ENCODE measurements around the gene GLIS1. TPM values are rescaled to one million over a fixed set of nuclear protein-coding genes. Genes with fewer than 3 reads are reported as not detected.

The GLIS1 gene
- total RNA-seq, 2 experiments from 2014 or later = not detected

DNA sequence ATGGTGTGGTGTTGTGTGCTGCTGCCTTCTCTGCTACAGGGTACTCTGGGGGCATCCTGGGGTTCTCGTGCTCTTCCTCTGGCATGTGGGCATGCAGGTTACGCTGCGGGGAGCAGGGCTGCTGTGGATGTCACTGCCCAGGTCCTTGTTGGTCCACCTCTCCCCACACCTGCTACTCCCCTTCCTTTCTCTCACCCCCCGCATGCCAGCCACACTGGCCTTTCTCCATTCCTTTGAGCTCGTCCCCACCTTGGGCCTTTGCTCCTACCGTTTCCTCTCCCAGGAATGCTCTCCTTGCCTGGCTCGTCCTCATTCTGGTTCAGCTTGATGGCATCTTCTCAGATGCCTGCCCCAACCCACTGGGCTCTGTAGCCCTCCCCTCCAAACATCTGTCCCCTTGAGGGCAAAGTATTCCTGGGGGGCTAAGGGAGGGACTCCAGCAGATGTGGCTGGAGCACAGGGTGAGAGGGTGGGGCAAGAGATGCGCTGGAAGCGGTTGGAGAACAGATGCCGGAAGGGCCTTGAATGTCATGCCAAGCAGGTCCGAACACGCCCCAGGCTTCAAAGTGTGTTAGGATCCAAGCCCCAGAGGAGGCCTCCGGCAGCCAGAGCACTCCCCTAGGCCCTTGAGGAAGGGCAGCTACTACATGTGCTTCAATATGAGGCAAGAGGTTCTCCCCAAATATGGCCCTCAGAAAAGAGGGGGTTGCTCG lies 256.4 kb downstream of the GLIS1 start:
- Mint-ChIP-seq H3K27ac (no peak overlapping the region), H3K27me3 (peaks cover 8% of the 10 kb centered on the region), H3K36me3 (ENCODE audit: low read depth) (no peaks in the 10 kb centered on the region), H3K9me3 (no peaks in the 10 kb centered on the region), H3K4me3 (no peak overlapping the region), H3K4me1 (no peaks in the 10 kb centered on the region)
- POLR2A ChIA-PET = no interaction called here
- DNase-seq = no peak
- CTCF ChIA-PET = interaction anchor here (1.0 kb wide), 1 partner anchor 586 kb away, joined by 3 read pairs; no protein-coding TSS in a partner anchor

GRCh38 chr1:53481456-53481855 lies 257.5 kb downstream of the GLIS1 start:
- DNase-seq = no peak
- ChIA-PET POLR2A (no interaction called here), CTCF (no interaction called here)
- no peaks in the 10 kb centered on the region for H3K36me3 Mint-ChIP-seq (ENCODE audit: low read depth)
- no peaks in the 10 kb centered on the region for H3K4me1 Mint-ChIP-seq
- H3K4me3 Mint-ChIP-seq = no peak overlapping the region
- H3K27ac Mint-ChIP-seq = no peak overlapping the region
- peaks cover 4% of the 10 kb centered on the region for H3K27me3 Mint-ChIP-seq
- H3K9me3 Mint-ChIP-seq = no peaks in the 10 kb centered on the region

DNA sequence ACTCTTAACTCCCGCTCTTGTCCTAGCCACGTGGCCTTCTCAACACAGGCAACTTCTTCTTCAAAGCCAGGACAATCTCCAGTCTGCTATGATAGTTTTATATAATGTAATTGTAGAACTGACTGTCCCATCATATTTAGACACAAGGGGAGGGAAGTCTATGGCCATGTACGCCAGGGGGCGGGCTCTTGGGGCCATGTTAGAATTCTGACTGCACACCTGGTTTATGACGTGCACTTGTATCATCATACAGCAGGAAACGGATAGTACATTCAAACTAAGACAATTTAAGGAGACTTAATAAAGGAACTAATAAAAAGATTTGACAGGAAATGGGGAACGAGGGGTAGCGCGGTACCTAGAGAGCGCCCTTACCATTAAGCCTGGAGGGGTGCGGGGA lies 258.3 kb downstream of the GLIS1 start:
- H3K36me3 Mint-ChIP-seq (ENCODE audit: low read depth) = no peaks in the 10 kb centered on the region
- H3K4me3 Mint-ChIP-seq = no peak overlapping the region
- H3K4me1 Mint-ChIP-seq = no peaks in the 10 kb centered on the region
- no peak for DNase-seq
- no peak overlapping the region for H3K27ac Mint-ChIP-seq
- peaks cover 2% of the 10 kb centered on the region for H3K27me3 Mint-ChIP-seq
- ChIA-PET POLR2A (no interaction called here), CTCF (no interaction called here)
- no peaks in the 10 kb centered on the region for H3K9me3 Mint-ChIP-seq

GRCh38 chr1:53478502-53478818 lies 260.5 kb downstream of the GLIS1 start:
- Mint-ChIP-seq H3K4me3 (no peak overlapping the region), H3K9me3 (no peaks in the 10 kb centered on the region), H3K36me3 (ENCODE audit: low read depth) (no peaks in the 10 kb centered on the region), H3K4me1 (no peaks in the 10 kb centered on the region), H3K27me3 (peaks cover 3% of the 10 kb centered on the region), H3K27ac (no peak overlapping the region)
- no peak for DNase-seq
- ChIA-PET CTCF (no interaction called here), POLR2A (no interaction called here)

GRCh38 chr1:53477651-53478501 lies 261.1 kb downstream of the GLIS1 start:
- no peaks in the 10 kb centered on the region for H3K4me1 Mint-ChIP-seq
- CTCF ChIA-PET = no interaction called here
- POLR2A ChIA-PET = no interaction called here
- H3K4me3 Mint-ChIP-seq = no peak overlapping the region
- H3K9me3 Mint-ChIP-seq = no peaks in the 10 kb centered on the region
- no peak overlapping the region for H3K27ac Mint-ChIP-seq
- no peak for DNase-seq
- H3K36me3 Mint-ChIP-seq (ENCODE audit: low read depth) = no peaks in the 10 kb centered on the region
- H3K27me3 Mint-ChIP-seq = peaks cover 3% of the 10 kb centered on the region

- Mint-ChIP-seq H3K4me1 (no peaks in the 10 kb centered on the region), H3K4me3 (no peak overlapping the region), H3K27me3 (peaks cover 3% of the 10 kb centered on the region), H3K9me3 (no peaks in the 10 kb centered on the region), H3K36me3 (ENCODE audit: low read depth) (no peaks in the 10 kb centered on the region), H3K27ac (no peak overlapping the region)
- ChIA-PET POLR2A (no interaction called here), CTCF (no interaction called here)
- no peak for DNase-seq
These were observed 262.4 kb downstream of the GLIS1 start for GRCh38 chr1:53476579-53476978.

DNA sequence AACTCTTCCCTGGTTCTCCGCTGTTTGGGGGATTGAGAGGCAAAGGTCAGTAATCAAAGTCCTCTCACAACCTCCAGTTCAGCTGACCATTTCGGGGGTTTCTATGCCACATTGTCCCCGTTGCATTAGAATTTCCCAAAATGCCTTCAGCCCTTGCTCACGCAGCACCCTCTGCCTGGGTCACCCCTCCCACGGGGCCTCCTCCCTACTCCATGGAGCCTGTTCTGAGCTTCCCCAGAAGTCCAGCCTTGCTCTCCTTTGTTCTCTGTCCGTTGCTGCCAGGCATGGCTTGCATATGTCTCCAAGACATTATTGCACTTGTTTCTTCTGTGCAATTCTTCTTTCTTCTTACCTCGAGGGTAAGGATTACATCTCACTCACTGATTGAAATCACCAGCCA lies 263.3 kb downstream of the GLIS1 start:
- no peaks in the 10 kb centered on the region for H3K36me3 Mint-ChIP-seq (ENCODE audit: low read depth)
- H3K27me3 Mint-ChIP-seq = peaks cover 3% of the 10 kb centered on the region
- no peaks in the 10 kb centered on the region for H3K4me1 Mint-ChIP-seq
- no peaks in the 10 kb centered on the region for H3K9me3 Mint-ChIP-seq
- no peak overlapping the region for H3K4me3 Mint-ChIP-seq
- ChIA-PET CTCF (interaction anchor here (1.5 kb wide), 1 partner anchor 11 kb away, joined by 4 read pairs; no protein-coding TSS in a partner anchor), POLR2A (no interaction called here)
- H3K27ac Mint-ChIP-seq = no peak overlapping the region
- no peak for DNase-seq

DNA sequence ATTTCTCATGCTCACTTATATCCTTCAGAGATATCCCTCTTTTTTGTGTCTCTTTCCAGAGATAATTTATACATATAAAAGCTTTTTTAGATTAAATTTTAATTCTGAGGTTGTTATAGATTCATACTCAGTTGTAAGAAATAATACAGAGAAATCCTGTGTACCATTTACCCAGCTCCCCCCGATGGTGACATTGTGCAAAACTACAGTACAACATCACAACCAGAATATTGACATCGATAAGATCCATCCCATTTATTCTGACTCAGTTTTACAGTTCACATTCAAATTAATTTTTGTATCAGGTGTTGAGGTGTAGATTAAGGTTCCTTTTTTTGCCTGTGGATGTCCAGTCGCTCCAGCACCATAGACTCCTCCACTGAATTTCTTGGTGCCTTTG lies 265.5 kb downstream of the GLIS1 start:
- ChIA-PET POLR2A (no interaction called here), CTCF (interaction anchor here (1.2 kb wide), 1 partner anchor 9 kb away, joined by 3 read pairs; no protein-coding TSS in a partner anchor)
- H3K36me3 Mint-ChIP-seq (ENCODE audit: low read depth) = no peaks in the 10 kb centered on the region
- H3K4me1 Mint-ChIP-seq = no peaks in the 10 kb centered on the region
- no peaks in the 10 kb centered on the region for H3K9me3 Mint-ChIP-seq
- no peak overlapping the region for H3K27ac Mint-ChIP-seq
- H3K4me3 Mint-ChIP-seq = no peak overlapping the region
- no peak for DNase-seq
- peaks cover 3% of the 10 kb centered on the region for H3K27me3 Mint-ChIP-seq

DNA sequence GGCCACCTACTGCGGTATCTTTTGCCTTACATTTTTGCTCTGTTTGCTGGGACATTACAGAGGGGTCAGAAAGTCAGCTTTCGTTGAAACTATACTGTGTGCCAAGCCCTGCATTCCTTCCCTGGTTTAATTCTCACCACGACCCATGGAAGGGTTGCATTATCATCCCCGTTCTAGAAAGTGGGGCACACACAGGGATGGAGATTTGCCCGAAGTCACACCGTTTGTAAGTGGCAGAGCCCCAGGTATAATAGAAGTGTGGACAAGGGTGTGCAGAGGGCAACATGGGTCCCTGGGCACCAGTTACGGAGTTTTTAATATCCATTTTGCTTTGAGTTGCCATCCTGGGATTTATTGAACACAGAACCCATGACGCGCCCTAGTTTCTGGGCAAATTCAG lies 268.0 kb downstream of the GLIS1 start:
- DNase-seq = no peak
- POLR2A ChIA-PET = no interaction called here
- Mint-ChIP-seq H3K36me3 (ENCODE audit: low read depth) (no peaks in the 10 kb centered on the region), H3K4me1 (no peaks in the 10 kb centered on the region), H3K4me3 (no peak overlapping the region), H3K27ac (no peak overlapping the region), H3K27me3 (peaks cover 3% of the 10 kb centered on the region), H3K9me3 (no peaks in the 10 kb centered on the region)
- CTCF ChIA-PET = no interaction called here

DNA sequence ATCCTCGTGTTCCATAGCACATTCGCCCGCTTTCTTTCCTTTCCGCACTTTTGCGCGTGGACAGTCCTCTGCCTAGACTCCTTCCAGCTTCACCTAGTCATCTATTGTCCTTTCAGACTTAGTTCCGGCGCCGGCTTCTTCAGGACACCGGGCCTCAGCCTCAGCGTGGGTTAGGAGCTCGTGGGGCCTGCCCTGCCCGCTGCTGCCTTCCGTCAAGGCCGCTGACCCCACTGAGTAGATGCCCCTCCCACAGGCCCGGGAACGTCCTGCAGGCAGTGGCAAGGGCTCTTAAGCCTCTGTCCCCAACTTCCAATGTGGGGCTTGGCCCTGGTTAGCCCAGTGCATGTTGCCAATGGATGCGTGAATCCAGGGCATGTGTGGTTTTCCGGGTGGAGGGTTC lies 268.4 kb downstream of the GLIS1 start:
- Mint-ChIP-seq H3K27ac (no peak overlapping the region), H3K27me3 (no peaks in the 10 kb centered on the region), H3K36me3 (ENCODE audit: low read depth) (no peaks in the 10 kb centered on the region), H3K4me1 (no peaks in the 10 kb centered on the region), H3K4me3 (no peak overlapping the region), H3K9me3 (no peaks in the 10 kb centered on the region)
- POLR2A ChIA-PET = no interaction called here
- CTCF ChIA-PET = no interaction called here
- DNase-seq = no peak

DNA sequence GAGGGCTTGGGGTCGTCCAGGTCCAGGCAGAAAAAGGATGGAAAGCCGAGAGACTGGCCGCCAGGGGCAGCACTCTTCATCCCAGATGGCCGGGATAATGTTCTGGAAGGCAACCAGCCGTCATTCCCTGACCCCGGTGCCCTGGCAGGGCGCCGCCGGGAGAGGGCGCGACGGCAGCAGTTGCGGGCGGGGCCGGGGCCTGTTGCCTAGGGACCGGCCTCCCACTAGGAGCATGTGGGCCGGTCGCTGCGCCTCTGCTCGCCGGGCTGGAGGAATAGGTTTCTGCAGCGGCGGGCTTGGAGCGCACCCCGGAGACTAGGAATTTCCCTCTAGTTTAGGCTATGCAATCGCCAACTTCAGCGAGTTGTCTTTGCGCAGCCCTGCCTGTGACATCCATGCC lies 268.8 kb downstream of the GLIS1 start:
- H3K4me3 Mint-ChIP-seq = no peak overlapping the region
- ChIA-PET POLR2A (no interaction called here), CTCF (no interaction called here)
- H3K27ac Mint-ChIP-seq = no peak overlapping the region
- H3K9me3 Mint-ChIP-seq = no peaks in the 10 kb centered on the region
- no peaks in the 10 kb centered on the region for H3K36me3 Mint-ChIP-seq (ENCODE audit: low read depth)
- H3K4me1 Mint-ChIP-seq = no peaks in the 10 kb centered on the region
- no peak for DNase-seq
- H3K27me3 Mint-ChIP-seq = no peaks in the 10 kb centered on the region

DNA sequence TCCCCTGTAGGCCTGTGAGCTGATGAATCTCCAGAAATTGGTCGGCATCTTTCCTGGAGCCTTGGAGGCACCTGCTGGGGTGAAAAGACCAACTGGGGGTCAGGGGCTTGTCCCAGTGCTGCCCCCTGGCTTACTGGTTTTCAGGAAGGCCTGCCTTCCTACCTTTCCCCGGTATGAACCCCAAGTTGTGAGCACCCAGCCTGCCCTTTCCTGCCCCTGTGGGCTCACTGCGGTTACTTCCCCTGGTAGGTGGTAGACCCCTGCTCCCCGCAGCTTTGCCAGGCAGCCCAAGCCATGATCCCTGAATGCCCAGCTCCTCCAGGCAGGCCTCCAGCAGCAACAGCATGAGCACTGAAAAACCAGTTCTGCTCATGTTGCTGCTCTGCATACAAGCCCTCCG lies 269.6 kb downstream of the GLIS1 start:
- ChIA-PET POLR2A (no interaction called here), CTCF (no interaction called here)
- no peak for DNase-seq
- H3K36me3 Mint-ChIP-seq (ENCODE audit: low read depth) = no peaks in the 10 kb centered on the region
- H3K9me3 Mint-ChIP-seq = no peaks in the 10 kb centered on the region
- H3K4me1 Mint-ChIP-seq = no peaks in the 10 kb centered on the region
- no peaks in the 10 kb centered on the region for H3K27me3 Mint-ChIP-seq
- H3K27ac Mint-ChIP-seq = no peak overlapping the region
- H3K4me3 Mint-ChIP-seq = no peak overlapping the region

- ChIA-PET POLR2A (no interaction called here), CTCF (interaction anchor here (0.7 kb wide), 1 partner anchor 320 kb away, joined by 3 read pairs; no protein-coding TSS in a partner anchor)
- Mint-ChIP-seq H3K36me3 (ENCODE audit: low read depth) (no peaks in the 10 kb centered on the region), H3K9me3 (no peaks in the 10 kb centered on the region), H3K4me3 (no peak overlapping the region), H3K27ac (no peak overlapping the region), H3K27me3 (no peaks in the 10 kb centered on the region), H3K4me1 (no peaks in the 10 kb centered on the region)
- DNase-seq = no peak
These were observed 270.6 kb downstream of the GLIS1 start for GRCh38 chr1:53468374-53468773.

GRCh38 chr1:53467391-53467790 lies 271.6 kb downstream of the GLIS1 start:
- CTCF ChIA-PET = no interaction called here
- no peak for DNase-seq
- Mint-ChIP-seq H3K27ac (no peak overlapping the region), H3K36me3 (ENCODE audit: low read depth) (no peaks in the 10 kb centered on the region), H3K4me3 (no peak overlapping the region), H3K4me1 (no peaks in the 10 kb centered on the region), H3K27me3 (no peaks in the 10 kb centered on the region), H3K9me3 (no peaks in the 10 kb centered on the region)
- POLR2A ChIA-PET = no interaction called here
